ENCODE measurements around the gene TSPAN11.

DNA sequence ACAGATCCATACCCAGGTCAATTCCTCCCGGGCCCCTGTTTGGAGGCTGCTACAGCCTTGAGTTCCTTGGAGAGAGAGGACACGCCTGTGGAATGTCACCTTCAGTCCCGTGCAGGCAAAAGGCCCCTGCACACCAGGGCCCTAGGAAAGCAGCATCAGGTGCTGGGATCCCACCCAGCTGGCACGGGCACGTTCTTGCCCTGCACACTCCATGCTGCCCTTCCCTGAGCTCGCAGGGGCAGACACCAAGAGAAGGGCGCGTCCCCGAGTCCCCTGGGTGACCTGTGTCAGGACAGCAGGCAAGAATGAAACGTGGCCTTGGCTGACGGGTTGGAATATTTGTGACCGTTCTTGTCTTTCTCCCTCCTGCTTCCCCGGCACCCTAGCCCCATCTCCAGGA is 67.7 kb downstream of the TSPAN11 start:
- TF ChIP-seq EZH2 (IDR thresholded peaks at IDR 0.05) (no peak), POLR2AphosphoS5 (IDR thresholded peaks at IDR 0.05; ENCODE audit: borderline replicate concordance, low read depth, low read length) (no peak), FOXP2 (optimal IDR thresholded peaks at IDR 0.05; ENCODE audit: control extremely low read depth, extremely low read length, insufficient read depth) (no peak)
